ENCODE results near the gene PRIMA1.

GRCh38 chr14:93675651-93676050, 112.6 kb downstream of the PRIMA1 start:
- no peak for TF ChIP-seq CTCF (IDR thresholded peaks at IDR 0.05)
- no peak for TF ChIP-seq POLR2A (IDR thresholded peaks at IDR 0.05)
